Lung (tissue), 16 donors: Measurements from ENCODE around the gene RIN3. TPM values are rescaled to one million over a fixed set of nuclear protein-coding genes. Genes with fewer than 3 reads are reported as not detected.
A peak's percentile ranks its signal among the peaks of the same experiment; 100 is the strongest.

Experiments
- ATAC-seq: fragments of 200-7000 bp; cut with Tn5 transposase; one replicate; pipeline ENCODE4 v1.9.1; 2020; ENCODE audit warnings: moderate number of reproducible peaks; ENCODE audit not compliant: insufficient read depth, low FRiP score
- DNase-seq, 3 donors: peaks; one replicate each; pipeline ENCODE4 v3.0.0-alpha.2; 2013 to 2017
- H3K27ac ChIP-seq, 2 donors: one replicate each; pipeline ENCODE4 v1.5.1; 2013; ENCODE audit warnings: mild to moderate bottlenecking in 2 of 2, moderate library complexity in 2 of 2, control low read depth in 1 of 2, inconsistent platforms in 1 of 2, low read depth in 1 of 2, low read length in 1 of 2
- H3K27me3 ChIP-seq, 3 donors: one replicate each; pipeline ENCODE4 v1.5.1; 2013; ENCODE audit warnings: low read length in 2 of 3; ENCODE audit not compliant: control insufficient read depth in 3 of 3, insufficient read depth in 3 of 3
- H3K36me3 ChIP-seq, 4 donors: one replicate each; pipeline ENCODE4 v1.5.1; 2013; ENCODE audit warnings: low read length in 4 of 4, mild to moderate bottlenecking in 1 of 4, moderate library complexity in 1 of 4; ENCODE audit not compliant: control insufficient read depth in 4 of 4, insufficient read depth in 4 of 4
- H3K4me1 ChIP-seq, 5 donors: one replicate each; pipeline ENCODE4 v1.5.1; 2013; ENCODE audit warnings: low read length in 5 of 5, mild to moderate bottlenecking in 2 of 5, moderate library complexity in 1 of 5; ENCODE audit not compliant: control insufficient read depth in 5 of 5, insufficient read depth in 5 of 5
- H3K4me3 ChIP-seq: one replicate; pipeline ENCODE4 v1.5.1; 2013; ENCODE audit warnings: mild to moderate bottlenecking, control low read depth, moderate library complexity
- H3K9ac ChIP-seq, 2 donors: one replicate each; pipeline ENCODE4 v1.5.1; 2013; ENCODE audit warnings: low read length in 2 of 2, control low read depth in 1 of 2; ENCODE audit not compliant: insufficient read depth in 1 of 2
- H3K9me3 ChIP-seq, 4 donors: one replicate each; pipeline ENCODE4 v1.5.1; 2013; ENCODE audit warnings: low read length in 3 of 4, mild to moderate bottlenecking in 1 of 4, moderate library complexity in 1 of 4; ENCODE audit not compliant: control insufficient read depth in 4 of 4, insufficient read depth in 3 of 4
- CTCF ChIP-seq: IDR thresholded peaks from 2 replicates; pipeline ENCODE4 v1.5.1; 2012; ENCODE audit warnings: mild to moderate bottlenecking; ENCODE audit errors: control extremely low read depth, extremely low read depth
- WGBS, 2 donors: extraction: QIAGEN DNeasy Blood & Tissue Kit; methylation state at CpG; one replicate each; pipeline ENCODE4 v1.1.7; 2013; 5-methylcytosine and 5-hydroxymethylcytosine counted together
- long read RNA-seq, 5 donors: transcript quantifications; one replicate each; lab custom pipeline, GENCODE V29; 2026
- polyA plus RNA-seq, 2 donors: library from polyadenylated mRNA; stranded (reverse); fragments of 200-250 nt; gene quantifications; one replicate each; pipeline ENCODE4 v1.2.1, GENCODE V29; 2013
- total RNA-seq, 2 donors: library from RNA; depleted of rRNA in 1 of 2; stranded (reverse); fragments of >200 nt in 1 of 2; gene quantifications; one replicate each; pipeline ENCODE4 v1.2.1, GENCODE V29; 2014 to 2021
- donor health status: control.
- donor health status: control.
- donor health status: Bipolar disorder and iron deficiency.
- donor health status: healthy.
- donor health status: DM: yes; HTN: yes; CAD: no.

Gene RIN3, protein sequence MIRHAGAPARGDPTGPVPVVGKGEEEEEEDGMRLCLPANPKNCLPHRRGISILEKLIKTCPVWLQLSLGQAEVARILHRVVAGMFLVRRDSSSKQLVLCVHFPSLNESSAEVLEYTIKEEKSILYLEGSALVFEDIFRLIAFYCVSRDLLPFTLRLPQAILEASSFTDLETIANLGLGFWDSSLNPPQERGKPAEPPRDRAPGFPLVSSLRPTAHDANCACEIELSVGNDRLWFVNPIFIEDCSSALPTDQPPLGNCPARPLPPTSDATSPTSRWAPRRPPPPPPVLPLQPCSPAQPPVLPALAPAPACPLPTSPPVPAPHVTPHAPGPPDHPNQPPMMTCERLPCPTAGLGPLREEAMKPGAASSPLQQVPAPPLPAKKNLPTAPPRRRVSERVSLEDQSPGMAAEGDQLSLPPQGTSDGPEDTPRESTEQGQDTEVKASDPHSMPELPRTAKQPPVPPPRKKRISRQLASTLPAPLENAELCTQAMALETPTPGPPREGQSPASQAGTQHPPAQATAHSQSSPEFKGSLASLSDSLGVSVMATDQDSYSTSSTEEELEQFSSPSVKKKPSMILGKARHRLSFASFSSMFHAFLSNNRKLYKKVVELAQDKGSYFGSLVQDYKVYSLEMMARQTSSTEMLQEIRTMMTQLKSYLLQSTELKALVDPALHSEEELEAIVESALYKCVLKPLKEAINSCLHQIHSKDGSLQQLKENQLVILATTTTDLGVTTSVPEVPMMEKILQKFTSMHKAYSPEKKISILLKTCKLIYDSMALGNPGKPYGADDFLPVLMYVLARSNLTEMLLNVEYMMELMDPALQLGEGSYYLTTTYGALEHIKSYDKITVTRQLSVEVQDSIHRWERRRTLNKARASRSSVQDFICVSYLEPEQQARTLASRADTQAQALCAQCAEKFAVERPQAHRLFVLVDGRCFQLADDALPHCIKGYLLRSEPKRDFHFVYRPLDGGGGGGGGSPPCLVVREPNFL
- total RNA-seq (10 to 100 TPM; 28.1 to 55.5 TPM), polyA plus RNA-seq (10 to 100 TPM; 19.3 to 52.4 TPM)
- long read RNA-seq, donor 1, partial matches to known transcripts: 0 of 1 reads
- long read RNA-seq, donor 1, other reads (novel, unspliced or antisense): 0 of 1 reads
- long read RNA-seq, donor 2: 0 reads
- long read RNA-seq, donor 3: 0 reads
- long read RNA-seq, donor 4, partial matches to known transcripts: 0 of 1 reads
- long read RNA-seq, donor 4, other reads (novel, unspliced or antisense): 0 of 1 reads
- long read RNA-seq, donor 5, full-length matches to known transcripts: 1 of 9 reads
- long read RNA-seq, donor 5, partial matches to known transcripts: 8 of 9 reads
- long read RNA-seq, donor 5, other reads (novel, unspliced or antisense): 0 of 9 reads

DNA sequence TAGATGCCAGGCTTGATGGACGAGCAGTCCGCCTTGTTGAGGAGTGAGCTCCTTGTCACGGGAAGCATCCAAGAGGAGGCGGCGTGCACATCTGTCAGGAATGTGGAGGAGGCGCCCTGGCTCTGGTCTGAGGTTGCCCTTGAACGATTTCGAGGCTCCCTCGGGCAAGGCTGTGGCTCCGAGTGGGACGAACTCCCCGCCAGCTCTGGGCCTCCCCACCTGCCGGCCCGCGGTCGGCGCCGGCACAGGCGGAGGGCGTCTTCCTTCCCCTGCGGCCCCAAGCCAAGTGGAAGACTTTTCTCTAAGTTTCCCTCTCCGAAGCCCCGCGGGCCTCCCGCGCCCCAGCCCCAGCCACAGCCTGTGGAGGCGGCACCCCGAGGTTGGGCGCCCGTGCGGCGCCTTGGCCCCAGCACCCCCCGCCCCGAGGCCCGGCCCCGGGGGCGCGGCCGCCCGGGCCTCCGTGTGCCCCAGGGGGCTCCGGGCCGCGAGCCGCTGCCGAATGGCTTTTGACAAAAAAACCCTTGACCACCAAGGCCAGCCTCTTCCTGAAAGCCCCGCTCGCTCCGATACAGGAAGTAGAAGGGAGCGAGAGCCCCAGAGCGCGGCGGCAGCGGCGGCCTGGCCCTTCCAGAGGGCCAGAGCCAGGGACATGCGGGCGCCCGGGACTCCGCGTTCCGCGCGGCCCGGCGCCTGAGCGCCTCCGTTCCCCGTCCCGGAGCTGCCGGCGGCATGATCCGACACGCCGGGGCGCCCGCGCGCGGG is at the start of gene RIN3:
TSS of gene RIN3 (plus strand) at position 578 of the 762 bp plus-strand sequence. CDS start at position 730, 152 bp downstream.
- DNase-seq (peak; percentile 69 to 72 (median 71)), ATAC-seq (peak; percentile 61)
- 2 to 3% methylated on average over 79 of the region's 79 CpGs for WGBS, 2 donors
- Histone ChIP-seq H3K9ac (peak within 1 kb of the TSS; percentile 16 to 37), H3K27ac (peak within 1 kb of the TSS; percentile 82 to 95), H3K9me3 (no peaks in the 10 kb centered on the region), H3K4me1 (peaks cover 0 to 20% (median 2%) of the 10 kb centered on the region in 5 donors), H3K4me3 (peak within 1 kb of the TSS; percentile 84), H3K27me3 (no peaks in the 10 kb centered on the region), H3K36me3 (no peaks in the 10 kb centered on the region)
- no peak for TF ChIP-seq CTCF

GRCh38 chr14:92464156-92464555 is 49.4 kb upstream of the RIN3 start:
- WGBS, 2 donors: 95 to 99% methylated on average over 6 of the region's 6 CpGs
- H3K27ac ChIP-seq: no peak overlapping the region
- no peak for DNase-seq
- TF ChIP-seq CTCF: no peak
- no peaks in the 10 kb centered on the region for H3K27me3 ChIP-seq
- H3K4me3 ChIP-seq: no peak overlapping the region
- H3K4me1 ChIP-seq: peaks cover 0 to 13% (median 0%) of the 10 kb centered on the region in 5 donors
- ATAC-seq: no peak
- no peak overlapping the region for H3K9ac ChIP-seq
- H3K9me3 ChIP-seq: peaks cover 0 to 13% (median 4%) of the 10 kb centered on the region in 4 donors
- no peaks in the 10 kb centered on the region for H3K36me3 ChIP-seq

DNA sequence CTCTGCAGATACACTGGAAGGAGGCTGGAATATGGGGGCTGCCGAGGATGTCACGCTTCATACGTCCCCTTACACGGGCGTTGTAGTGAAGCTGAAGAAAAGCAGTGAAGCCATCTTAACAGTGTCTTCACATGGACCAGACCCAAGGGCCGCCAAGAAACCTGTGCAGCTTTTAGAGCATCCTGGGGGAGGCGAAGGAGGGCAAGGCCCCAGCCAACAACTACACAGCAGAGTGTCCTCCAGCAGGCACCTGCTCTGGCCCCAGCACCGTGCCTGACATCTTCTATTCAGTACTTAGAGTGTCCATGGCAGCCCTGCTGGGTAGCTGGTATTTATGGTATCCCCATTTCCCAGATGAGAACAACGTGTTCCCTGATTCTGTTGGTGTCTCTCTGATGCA is 48.9 kb upstream of the RIN3 start:
- H3K9ac ChIP-seq: no peak overlapping the region

More for the DNA sequence above, 48.9 kb upstream of the RIN3 start:
- H3K4me1 ChIP-seq: peaks cover 0 to 13% (median 0%) of the 10 kb centered on the region in 5 donors
- H3K4me3 ChIP-seq: no peak overlapping the region
- no peak for ATAC-seq
- TF ChIP-seq CTCF: no peak
- no peaks in the 10 kb centered on the region for H3K27me3 ChIP-seq
- H3K27ac ChIP-seq: no peak overlapping the region
- peaks cover 0 to 13% (median 4%) of the 10 kb centered on the region in 4 donors for H3K9me3 ChIP-seq
- DNase-seq: no peak
- H3K36me3 ChIP-seq: no peaks in the 10 kb centered on the region
- 92 to 95% methylated on average over 9 of the region's 9 CpGs for WGBS, 2 donors
